GM21526 (cell line): ENCODE data around the gene TBX10.
"Not testable (repeated sequence)": the region's sequence is repeated elsewhere in the genome, so short reads cannot be mapped to it uniquely, and the experiment has no call there.

ENCODE experiments used
- ATAC-seq: cut with Tn5 transposase; IDR thresholded peaks from one replicate; pipeline ENCODE4 v1.9.1; 2021; ENCODE audit warnings: moderate library complexity; ENCODE audit not compliant: unreplicated experiment, low FRiP score

TBX10 gene

GRCh38 chr11:67632982-67633755, 6.4 kb downstream of the TBX10 start:
- no peak for ATAC-seq

- no peak for ATAC-seq
Measured at GRCh38 chr11:67632175-67632981, 7.2 kb downstream of the TBX10 start.

GRCh38 chr11:67631853-67632174, 7.7 kb downstream of the TBX10 start:
- no peak for ATAC-seq

- no peak for ATAC-seq
Measured at GRCh38 chr11:67631411-67631810, 8.2 kb downstream of the TBX10 start.

GRCh38 chr11:67630943-67631331, 8.6 kb downstream of the TBX10 start:
- no peak for ATAC-seq

GRCh38 chr11:67630228-67630942, 9.2 kb downstream of the TBX10 start:
- peak; percentile 47 for ATAC-seq

- ATAC-seq: peak; percentile 46
Measured at GRCh38 chr11:67629386-67630227, 10.0 kb downstream of the TBX10 start, which contains the start of gene NUDT8. Gene NUDT8 (minus strand): TSS chr11:67629937. CDS start chr11:67629911, 26 bp downstream.

GRCh38 chr11:67628710-67629385, 10.7 kb downstream of the TBX10 start:
- no peak for ATAC-seq

- ATAC-seq: no peak
Measured at GRCh38 chr11:67627812-67628624, 11.5 kb downstream of the TBX10 start.

- ATAC-seq: no peak
Measured at GRCh38 chr11:67627441-67627811, 12.1 kb downstream of the TBX10 start.

- no peak for ATAC-seq
Measured at GRCh38 chr11:67626970-67627369, 12.6 kb downstream of the TBX10 start.

GRCh38 chr11:67626131-67626833, 13.3 kb downstream of the TBX10 start:
- not testable (repeated sequence) for ATAC-seq

GRCh38 chr11:67623795-67624194, 15.8 kb downstream of the TBX10 start:
- not testable (repeated sequence) for ATAC-seq

GRCh38 chr11:67622905-67623304, 16.7 kb downstream of the TBX10 start:
- not testable (repeated sequence) for ATAC-seq

GRCh38 chr11:67621928-67622327, 17.6 kb downstream of the TBX10 start:
- ATAC-seq: not testable (repeated sequence)

GRCh38 chr11:67620621-67621020, 18.9 kb downstream of the TBX10 start:
- not testable (repeated sequence) for ATAC-seq

GRCh38 chr11:67619683-67620618, 19.6 kb downstream of the TBX10 start:
- ATAC-seq: not testable (repeated sequence)
